GM12872 (cell line): ENCODE results near the gene RERE.
A peak's percentile ranks its signal among the peaks of the same experiment; 100 is the strongest.

ENCODE experiments used
- TF ChIP-seq, protein P1 (sequence below): IDR thresholded peaks from 3 replicates; pipeline ENCODE4 v1.5.1; 2011; ENCODE audit warnings: low read depth, mild to moderate bottlenecking, low read length, moderate library complexity; ENCODE audit not compliant: insufficient read depth

Gene RERE

DNA sequence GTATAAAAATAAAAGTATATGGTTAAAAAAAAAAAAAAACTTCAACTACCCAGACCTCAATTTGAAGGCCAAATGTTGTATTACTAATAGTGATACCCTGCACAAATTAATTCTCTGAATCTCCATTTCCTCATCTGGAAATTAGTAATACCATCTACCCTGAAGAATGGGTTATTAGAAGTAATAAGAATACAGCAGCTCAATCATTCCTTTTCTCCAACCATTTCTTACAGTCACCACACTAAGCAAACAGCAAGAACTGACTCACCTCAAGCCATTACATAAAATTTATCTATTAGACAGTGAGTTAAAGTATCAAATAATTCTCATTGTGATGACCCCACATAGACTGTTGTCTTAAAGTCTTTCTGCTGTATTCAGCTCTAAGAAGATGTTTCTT lies 39.6 kb downstream of the RERE start:
- TF ChIP-seq, protein P1, sequence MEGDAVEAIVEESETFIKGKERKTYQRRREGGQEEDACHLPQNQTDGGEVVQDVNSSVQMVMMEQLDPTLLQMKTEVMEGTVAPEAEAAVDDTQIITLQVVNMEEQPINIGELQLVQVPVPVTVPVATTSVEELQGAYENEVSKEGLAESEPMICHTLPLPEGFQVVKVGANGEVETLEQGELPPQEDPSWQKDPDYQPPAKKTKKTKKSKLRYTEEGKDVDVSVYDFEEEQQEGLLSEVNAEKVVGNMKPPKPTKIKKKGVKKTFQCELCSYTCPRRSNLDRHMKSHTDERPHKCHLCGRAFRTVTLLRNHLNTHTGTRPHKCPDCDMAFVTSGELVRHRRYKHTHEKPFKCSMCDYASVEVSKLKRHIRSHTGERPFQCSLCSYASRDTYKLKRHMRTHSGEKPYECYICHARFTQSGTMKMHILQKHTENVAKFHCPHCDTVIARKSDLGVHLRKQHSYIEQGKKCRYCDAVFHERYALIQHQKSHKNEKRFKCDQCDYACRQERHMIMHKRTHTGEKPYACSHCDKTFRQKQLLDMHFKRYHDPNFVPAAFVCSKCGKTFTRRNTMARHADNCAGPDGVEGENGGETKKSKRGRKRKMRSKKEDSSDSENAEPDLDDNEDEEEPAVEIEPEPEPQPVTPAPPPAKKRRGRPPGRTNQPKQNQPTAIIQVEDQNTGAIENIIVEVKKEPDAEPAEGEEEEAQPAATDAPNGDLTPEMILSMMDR, result no peak

DNA sequence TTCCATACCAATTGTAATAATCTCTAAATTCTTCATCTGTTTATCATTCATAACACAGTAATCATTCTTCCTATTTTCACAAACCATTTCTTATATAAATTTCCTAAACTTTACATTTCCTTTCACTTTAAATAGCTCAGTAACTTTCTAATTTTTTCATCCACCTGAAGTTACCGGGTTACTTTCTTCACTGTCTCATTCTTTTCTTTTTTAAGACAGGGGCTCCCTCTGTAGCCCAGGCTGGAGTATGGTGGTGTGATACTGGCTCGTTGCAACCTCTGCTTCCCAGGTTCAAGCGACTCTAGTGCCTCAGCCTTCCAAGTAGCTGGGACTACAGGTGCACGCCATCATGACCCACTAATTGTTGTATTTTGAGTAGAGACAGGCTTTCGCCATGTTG lies 41.3 kb downstream of the RERE start:
- TF ChIP-seq, protein P1, result no peak

DNA sequence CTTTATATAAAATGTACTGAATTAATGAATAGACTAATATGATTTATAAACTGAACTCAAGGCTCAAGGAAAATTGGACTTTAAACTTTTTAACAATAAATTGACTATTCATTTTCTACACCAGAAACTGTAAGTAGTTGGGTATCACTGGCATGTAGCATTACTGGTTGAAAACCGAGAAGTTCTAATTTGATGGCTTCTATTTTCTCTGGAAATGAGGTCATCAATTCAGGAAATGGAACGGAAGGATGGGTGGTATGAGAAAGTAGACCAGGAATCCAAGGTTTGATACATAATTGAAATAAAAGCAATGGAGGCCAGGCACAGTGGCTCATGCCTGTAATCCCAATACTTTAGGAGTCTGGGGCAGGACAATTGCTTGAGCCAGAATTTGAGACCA lies 50.4 kb downstream of the RERE start:
- TF ChIP-seq, protein P1, result no peak

DNA sequence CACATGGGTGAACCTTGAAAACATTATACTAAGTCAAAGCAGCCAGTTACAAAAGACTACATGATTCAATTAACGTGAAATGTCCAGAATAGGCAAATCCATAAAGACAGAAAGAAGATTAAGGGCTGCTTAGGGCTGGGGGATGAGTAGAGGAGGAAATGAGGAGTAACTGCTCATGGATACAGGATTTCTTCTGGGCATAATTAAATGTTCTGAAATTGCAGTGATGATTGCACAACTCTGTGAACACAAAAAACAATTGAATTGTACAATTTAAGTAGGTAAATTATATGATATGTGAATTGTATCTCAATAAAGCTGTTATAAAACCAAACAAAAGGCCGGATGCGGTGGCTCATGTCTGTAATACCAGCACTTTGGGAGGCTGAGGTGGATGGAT lies 52.2 kb downstream of the RERE start:
- TF ChIP-seq, protein P1, result no peak

DNA sequence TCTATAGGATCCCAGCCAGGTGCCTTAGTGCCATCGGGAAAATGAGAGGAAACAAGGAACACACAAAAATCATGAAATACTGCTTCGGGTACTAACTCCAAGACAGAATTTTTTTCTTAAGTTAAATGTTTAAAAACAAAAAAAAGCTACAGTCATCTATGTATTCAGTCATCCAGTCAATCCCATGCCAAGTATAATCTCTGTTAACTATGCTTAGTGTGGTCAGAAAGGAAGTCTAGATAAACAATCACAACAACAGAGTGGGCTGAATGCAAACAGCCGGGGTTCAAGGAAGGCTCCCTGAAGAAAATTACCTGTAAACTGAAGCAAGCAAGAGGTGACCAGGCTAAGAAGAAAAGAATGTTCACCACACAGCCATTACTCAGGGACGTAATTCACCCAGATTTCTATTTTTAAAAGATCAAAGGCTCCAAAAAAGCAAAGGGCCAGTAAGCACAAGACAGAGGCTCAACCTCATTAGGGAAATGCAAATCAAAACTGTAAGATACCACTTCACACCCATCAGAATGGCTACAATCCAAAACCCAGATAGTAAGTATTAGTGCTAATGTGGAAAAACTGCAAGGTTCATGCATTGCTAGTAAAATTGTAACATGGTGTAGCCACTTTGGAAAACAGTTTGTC lies 53.0 kb downstream of the RERE start:
- TF ChIP-seq, protein P1, result no peak

DNA sequence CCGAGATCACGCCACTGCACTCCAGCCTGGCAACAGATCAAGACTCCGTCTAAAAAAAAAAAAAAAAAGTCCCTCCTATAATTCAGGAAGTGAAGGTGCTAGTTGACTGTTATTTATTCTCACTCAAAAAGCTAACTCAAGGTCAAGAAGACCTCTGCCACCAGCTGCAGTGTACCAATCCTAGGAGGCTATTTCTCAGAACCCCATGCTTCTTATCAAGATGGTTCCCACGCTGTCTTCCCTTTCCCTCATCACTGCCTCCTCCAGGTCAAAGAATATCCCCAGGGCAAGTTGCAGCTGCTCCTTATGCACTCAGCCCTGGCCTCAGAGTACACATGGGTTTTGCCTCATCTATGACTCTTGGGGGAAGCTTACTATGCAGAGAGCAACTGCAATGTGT lies 53.6 kb downstream of the RERE start:
- TF ChIP-seq, protein P1, result peak; percentile 31; the same call in 1 of the 3 replicates

DNA sequence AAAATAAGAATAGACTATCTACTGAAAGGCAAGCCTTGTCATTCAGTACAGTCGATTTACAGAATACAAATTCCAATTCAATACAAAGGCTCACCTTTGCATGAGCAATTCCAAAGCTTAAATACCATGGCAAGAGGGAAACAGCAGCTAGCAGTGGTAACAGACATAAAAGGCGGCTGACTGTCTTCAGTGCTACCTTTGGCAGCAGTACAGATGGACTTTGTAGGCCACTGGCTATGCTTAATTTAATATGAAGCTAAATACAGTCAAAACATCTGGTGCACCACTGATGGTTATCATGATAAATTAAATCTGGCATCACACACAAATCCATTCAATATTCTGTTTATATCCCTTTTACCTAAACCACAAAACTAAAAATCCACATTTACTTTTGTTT lies 62.4 kb downstream of the RERE start:
- TF ChIP-seq, protein P1, result no peak
